NCI-H1930 (cell line): ENCODE data around the gene MCIDAS.
A peak's percentile ranks its signal among the peaks of the same experiment; 100 is the strongest.

ENCODE experiments used
- DNase-seq, 2 experiments: peaks; one replicate each; lab custom pipeline; 2025; lab: John Stamatoyannopoulos, UW

Gene MCIDAS

GRCh38 chr5:55226934-55227663 lies at the start of gene MCIDAS:
Gene MCIDAS (minus strand): TSS chr5:55227315. CDS start chr5:55227138, 177 bp downstream.
- DNase-seq: peak; percentile 64 to 73

- no peak for DNase-seq
These were observed 49.7 kb upstream of the MCIDAS start for GRCh38 chr5:55276771-55277170.

GRCh38 chr5:55258339-55258738 lies 31.2 kb upstream of the MCIDAS start:
- no peak for DNase-seq

- DNase-seq: no peak
These were observed 27.7 kb upstream of the MCIDAS start for GRCh38 chr5:55254802-55255201.

GRCh38 chr5:55250064-55250463 lies 22.9 kb upstream of the MCIDAS start:
- DNase-seq: no peak

- DNase-seq: no peak
These were observed 14.6 kb upstream of the MCIDAS start for GRCh38 chr5:55241746-55242145.

- no peak for DNase-seq
These were observed 9.7 kb upstream of the MCIDAS start for GRCh38 chr5:55236800-55237199.

GRCh38 chr5:55234121-55234700 lies 7.1 kb upstream of the MCIDAS start:
- no peak for DNase-seq

GRCh38 chr5:55232985-55233928 lies 6.1 kb upstream of the MCIDAS start, which contains the start of gene CCNO:
Gene CCNO (minus strand): TSS chr5:55233608. CDS start chr5:55233523, 85 bp downstream.
- DNase-seq: peak; percentile 58 to 83

- DNase-seq: no peak
These were observed 5.3 kb upstream of the MCIDAS start for GRCh38 chr5:55232271-55232984.

- DNase-seq: no peak
These were observed 4.8 kb upstream of the MCIDAS start for GRCh38 chr5:55231919-55232270.

- DNase-seq: no peak
These were observed 4.2 kb upstream of the MCIDAS start for GRCh38 chr5:55231029-55231918.

GRCh38 chr5:55230086-55230629 lies 3.0 kb upstream of the MCIDAS start:
- DNase-seq: no peak

GRCh38 chr5:55227664-55228430 lies 732 bp upstream of the MCIDAS start:
- no peak for DNase-seq

GRCh38 chr5:55226027-55226933 lies 835 bp downstream of the MCIDAS start:
- peak; percentile 60 to 61 for DNase-seq

- DNase-seq: no peak
These were observed 1.8 kb downstream of the MCIDAS start for GRCh38 chr5:55225346-55225745.

GRCh38 chr5:55223812-55224240 lies 3.3 kb downstream of the MCIDAS start:
- no peak for DNase-seq

- no peak for DNase-seq
These were observed 3.9 kb downstream of the MCIDAS start for GRCh38 chr5:55222985-55223811.
